ENCODE results near the gene NRROS. TPM values are rescaled to one million over a fixed set of nuclear protein-coding genes. Genes with fewer than 3 reads are reported as not detected.

The NRROS gene
- total and polyA plus RNA-seq, 2 of the 4 experiments (the other 2 are of a cell fraction) = 0.10 TPM; not detected in 1

DNA sequence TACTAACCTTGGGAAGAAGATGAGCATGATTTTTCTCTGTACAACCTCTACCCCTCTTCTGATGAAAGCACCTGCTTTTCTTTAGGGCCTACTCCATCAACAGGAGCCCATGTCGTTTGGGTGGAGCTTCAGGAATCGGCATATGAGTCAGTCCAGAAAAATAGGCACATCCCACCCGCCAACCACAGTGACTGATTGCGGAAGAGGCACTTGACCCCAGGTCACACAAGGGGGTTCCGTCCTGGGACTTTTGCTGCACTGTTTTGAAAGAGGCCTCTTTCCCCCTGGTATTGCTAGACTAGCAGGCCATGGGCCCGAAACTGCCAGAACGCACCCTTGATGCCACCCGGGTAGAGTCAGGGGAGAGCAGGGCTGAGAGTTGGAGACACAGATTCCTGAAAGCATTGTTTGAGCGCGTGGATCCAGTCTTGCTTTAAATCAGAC is 19.3 kb upstream of the NRROS start:
- no peak overlapping the region for H3K9ac ChIP-seq (ENCODE audit: low read depth, low read length)
- no peak overlapping the region for H4K5ac ChIP-seq (ENCODE audit: low read depth, low read length)
- H3K4me3 ChIP-seq (ENCODE audit: insufficient read depth, low read depth, low read length) = no peak overlapping the region
- WGBS, 2 experiments (ENCODE audit: extremely low coverage in 2 of 2, insufficient read length in 1 of 2) = no CpG with 5 or more reads among the region's 10 CpGs
- no peaks in the 10 kb centered on the region for H3K79me1 ChIP-seq (ENCODE audit: low read depth in 1 of 2, low read length in 2 of 2)
- no peaks in the 10 kb centered on the region for H3K9me3 ChIP-seq (ENCODE audit: control insufficient read depth, insufficient read depth, low read length)
- DNase-seq (no peak), ATAC-seq (ENCODE audit: low read depth) (no peak)
- no peak overlapping the region for H2BK120ac ChIP-seq (ENCODE audit: low read depth, low read length)
- CTCF ChIA-PET = no interaction called here
- no peak overlapping the region for H2AK5ac ChIP-seq (ENCODE audit: low read depth, low read length)
- TF ChIP-seq, protein P1, sequence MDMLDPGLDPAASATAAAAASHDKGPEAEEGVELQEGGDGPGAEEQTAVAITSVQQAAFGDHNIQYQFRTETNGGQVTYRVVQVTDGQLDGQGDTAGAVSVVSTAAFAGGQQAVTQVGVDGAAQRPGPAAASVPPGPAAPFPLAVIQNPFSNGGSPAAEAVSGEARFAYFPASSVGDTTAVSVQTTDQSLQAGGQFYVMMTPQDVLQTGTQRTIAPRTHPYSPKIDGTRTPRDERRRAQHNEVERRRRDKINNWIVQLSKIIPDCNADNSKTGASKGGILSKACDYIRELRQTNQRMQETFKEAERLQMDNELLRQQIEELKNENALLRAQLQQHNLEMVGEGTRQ (IDR thresholded peaks at IDR 0.05; ENCODE audit: low read depth, low read length) = no peak
- no peak for TF ChIP-seq FOS (IDR thresholded peaks at IDR 0.05; ENCODE audit: low read depth, low read length)
- no peak for TF ChIP-seq RFX5 (IDR thresholded peaks at IDR 0.05; ENCODE audit: low read depth, low read length)
- no peak for TF ChIP-seq MXI1 (IDR thresholded peaks at IDR 0.05; ENCODE audit: borderline replicate concordance, low read depth, low read length)
- TF ChIP-seq SMC3 (IDR thresholded peaks at IDR 0.05; ENCODE audit: low read depth, low read length) = no peak
- TF ChIP-seq, protein P2, sequence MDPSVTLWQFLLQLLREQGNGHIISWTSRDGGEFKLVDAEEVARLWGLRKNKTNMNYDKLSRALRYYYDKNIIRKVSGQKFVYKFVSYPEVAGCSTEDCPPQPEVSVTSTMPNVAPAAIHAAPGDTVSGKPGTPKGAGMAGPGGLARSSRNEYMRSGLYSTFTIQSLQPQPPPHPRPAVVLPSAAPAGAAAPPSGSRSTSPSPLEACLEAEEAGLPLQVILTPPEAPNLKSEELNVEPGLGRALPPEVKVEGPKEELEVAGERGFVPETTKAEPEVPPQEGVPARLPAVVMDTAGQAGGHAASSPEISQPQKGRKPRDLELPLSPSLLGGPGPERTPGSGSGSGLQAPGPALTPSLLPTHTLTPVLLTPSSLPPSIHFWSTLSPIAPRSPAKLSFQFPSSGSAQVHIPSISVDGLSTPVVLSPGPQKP (IDR thresholded peaks at IDR 0.05; ENCODE audit: borderline replicate concordance, low read depth, low read length) = no peak
- no peak for TF ChIP-seq POLR2A (IDR thresholded peaks at IDR 0.05; ENCODE audit: low read depth, low read length)
- no peak for TF ChIP-seq BHLHE40 (IDR thresholded peaks at IDR 0.05; ENCODE audit: low read depth, low read length)
- TF ChIP-seq MAZ (IDR thresholded peaks at IDR 0.05; ENCODE audit: borderline replicate concordance, low read depth, low read length) = no peak
- no peak for TF ChIP-seq CEBPB (IDR thresholded peaks at IDR 0.05; ENCODE audit: low read depth, low read length)
- no peak for TF ChIP-seq RCOR1 (IDR thresholded peaks at IDR 0.05; ENCODE audit: insufficient replicate concordance, low read length)
- no peak for TF ChIP-seq RAD21 (IDR thresholded peaks at IDR 0.05; ENCODE audit: low read length)
- TF ChIP-seq MAFK (IDR thresholded peaks at IDR 0.05; ENCODE audit: low read depth, low read length) = no peak
- TF ChIP-seq, protein P3, sequence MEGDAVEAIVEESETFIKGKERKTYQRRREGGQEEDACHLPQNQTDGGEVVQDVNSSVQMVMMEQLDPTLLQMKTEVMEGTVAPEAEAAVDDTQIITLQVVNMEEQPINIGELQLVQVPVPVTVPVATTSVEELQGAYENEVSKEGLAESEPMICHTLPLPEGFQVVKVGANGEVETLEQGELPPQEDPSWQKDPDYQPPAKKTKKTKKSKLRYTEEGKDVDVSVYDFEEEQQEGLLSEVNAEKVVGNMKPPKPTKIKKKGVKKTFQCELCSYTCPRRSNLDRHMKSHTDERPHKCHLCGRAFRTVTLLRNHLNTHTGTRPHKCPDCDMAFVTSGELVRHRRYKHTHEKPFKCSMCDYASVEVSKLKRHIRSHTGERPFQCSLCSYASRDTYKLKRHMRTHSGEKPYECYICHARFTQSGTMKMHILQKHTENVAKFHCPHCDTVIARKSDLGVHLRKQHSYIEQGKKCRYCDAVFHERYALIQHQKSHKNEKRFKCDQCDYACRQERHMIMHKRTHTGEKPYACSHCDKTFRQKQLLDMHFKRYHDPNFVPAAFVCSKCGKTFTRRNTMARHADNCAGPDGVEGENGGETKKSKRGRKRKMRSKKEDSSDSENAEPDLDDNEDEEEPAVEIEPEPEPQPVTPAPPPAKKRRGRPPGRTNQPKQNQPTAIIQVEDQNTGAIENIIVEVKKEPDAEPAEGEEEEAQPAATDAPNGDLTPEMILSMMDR (conservative IDR thresholded peaks at IDR 0.05; ENCODE audit: low read depth, low read length) = no peak
- H3K27ac ChIP-seq (ENCODE audit: insufficient read depth, low read length) = no peak overlapping the region
- H3K18ac ChIP-seq (ENCODE audit: low read depth, low read length) = no peak overlapping the region
- no peaks in the 10 kb centered on the region for H4K20me1 ChIP-seq (ENCODE audit: insufficient read depth, low read length)
- no peaks in the 10 kb centered on the region for H3K36me3 ChIP-seq (ENCODE audit: control insufficient read depth, insufficient read depth, low read length)
- no peak overlapping the region for H3K4me2 ChIP-seq (ENCODE audit: low read depth, low read length)
- H4K91ac ChIP-seq (ENCODE audit: insufficient read depth, low read depth, low read length) = no peak overlapping the region
- BruUV-seq (replicated peaks) = no TSS peak
- H3K56ac ChIP-seq (ENCODE audit: extremely low read depth, insufficient read depth, low read length) = no peak overlapping the region
- H2AK9ac ChIP-seq (replicated peaks; ENCODE audit: low read depth, low read length, poor library complexity) = no peak overlapping the region
- H3K9me1 ChIP-seq (ENCODE audit: insufficient read depth, low read length) = no peaks in the 10 kb centered on the region
- POLR2A ChIA-PET (ENCODE audit: unreplicated experiment) = no interaction called here
- no peaks in the 10 kb centered on the region for H3K4me1 ChIP-seq (ENCODE audit: control insufficient read depth, insufficient read depth, low read length)
- H3K23ac ChIP-seq (ENCODE audit: low read depth, low read length) = no peak overlapping the region
- intact Hi-C loops (cut with micrococcal nuclease) = no loop called here
- no peak overlapping the region for H4K8ac ChIP-seq (ENCODE audit: low read depth in 2 of 2, low read length in 2 of 2)
- no peak overlapping the region for H2AFZ ChIP-seq (replicated peaks; ENCODE audit: low read length, poor library complexity)
- no peak overlapping the region for H2BK15ac ChIP-seq (ENCODE audit: low read depth, low read length)
- H3K27me3 ChIP-seq (ENCODE audit: control insufficient read depth, insufficient read depth, low read length) = peaks cover 3% of the 10 kb centered on the region
- H2BK5ac ChIP-seq (ENCODE audit: low read depth, low read length, poor library complexity, severe bottlenecking) = no peak overlapping the region
- no peak overlapping the region for H2BK20ac ChIP-seq (ENCODE audit: low read depth, low read length)
- in situ Hi-C loops (cut with MboI; ENCODE audit: low sequenced_read_pairs) = loop anchor here (25.0 kb wide), 1 partner anchor 342 kb away; the partner anchor contains the start of gene PIGZ
- no peak overlapping the region for H3K4ac ChIP-seq (ENCODE audit: low read depth, low read length)
- dilution Hi-C loops (cut with HindIII; ENCODE audit: low sequenced_read_pairs, unreplicated experiment) = no loop called here
- no peak overlapping the region for H3K14ac ChIP-seq (replicated peaks; ENCODE audit: low read depth, low read length)

Measured in IMR-90 (cell line).